ENCODE results near the gene STXBP4.

STXBP4 gene

DNA sequence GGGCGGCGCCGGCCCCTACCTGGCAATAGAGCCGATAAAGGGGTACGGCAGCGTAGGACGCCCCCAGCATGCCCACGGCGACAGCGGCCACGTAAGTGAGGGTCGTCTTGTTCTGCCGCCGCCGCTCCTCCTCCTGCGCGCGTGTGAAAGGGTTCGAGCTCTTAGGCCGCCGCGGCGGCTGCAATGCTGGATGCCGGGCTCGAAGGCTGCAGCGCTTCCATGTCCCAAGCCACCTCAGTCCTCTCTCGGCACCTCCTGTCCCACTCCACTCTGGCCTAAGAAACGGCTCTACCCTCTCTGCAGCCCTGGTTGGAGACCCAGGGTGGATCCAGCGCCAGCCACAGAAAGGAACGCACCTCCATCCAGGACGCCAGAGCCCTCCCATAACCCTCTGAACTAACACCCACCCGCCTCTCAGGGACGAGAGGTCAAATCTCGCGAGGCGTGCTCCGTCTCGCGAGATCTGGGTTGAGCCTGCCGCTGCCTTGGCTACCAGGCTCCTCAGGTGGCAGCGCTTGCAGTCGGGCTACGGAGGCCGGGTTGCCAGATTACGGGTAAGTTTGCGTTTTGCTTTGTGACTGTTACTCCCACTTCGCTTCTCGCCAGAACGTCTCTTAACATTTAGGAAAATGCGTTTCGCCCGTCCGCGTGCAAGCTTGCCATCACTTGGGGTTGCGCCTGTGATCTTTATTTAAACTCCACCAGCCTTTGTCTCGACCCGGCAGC lies at the start of gene STXBP4, which contains the start of gene COX11:
Gene STXBP4 (plus strand): TSS at position 504 of the 726 bp plus-strand sequence. CDS start 17,455 bp downstream, outside the sequence.
Gene COX11 (minus strand): TSS at position 393 of the 726 bp plus-strand sequence. CDS start 8 bp downstream, at position 385.
- peak; percentile 97 for DNase-seq

DNA sequence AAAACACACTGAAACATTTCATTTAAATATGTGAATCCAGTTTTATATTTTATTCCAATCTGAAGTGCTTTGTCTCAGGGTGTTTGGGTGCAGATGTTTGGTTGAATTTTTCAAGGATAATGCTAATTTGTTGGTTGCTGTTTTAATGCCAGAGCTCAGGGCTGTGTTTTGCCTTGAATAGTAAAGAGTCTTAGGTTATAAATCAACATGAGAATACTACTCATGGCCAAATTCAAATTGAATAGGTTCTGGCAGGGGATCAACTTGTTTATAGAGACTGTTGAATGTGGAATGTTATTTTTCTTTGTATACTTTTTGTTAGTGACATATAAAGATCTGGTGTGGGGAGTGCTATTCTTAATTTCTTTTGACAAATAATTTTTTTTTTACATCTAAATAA lies 49.1 kb upstream of the STXBP4 start:
- DNase-seq, result no peak

DNA sequence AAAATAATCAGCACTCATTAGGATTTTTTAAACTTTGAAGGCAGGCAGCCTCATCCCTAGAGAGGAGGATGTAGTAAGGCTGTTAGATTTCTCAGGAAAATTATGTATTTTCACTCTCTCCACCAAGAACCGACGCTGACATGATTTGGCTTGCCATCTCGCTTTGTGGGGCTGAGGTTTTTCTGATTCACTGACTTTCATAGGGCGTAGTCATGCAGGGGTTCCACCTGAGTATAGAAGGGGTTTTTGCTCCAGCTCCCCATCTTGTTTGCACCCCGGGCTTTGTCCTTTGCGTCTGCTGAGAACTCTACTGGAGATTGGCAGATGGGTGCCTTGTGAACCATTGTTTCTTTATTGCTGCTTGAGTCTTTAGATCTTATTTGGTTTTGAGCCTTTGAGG lies 47.7 kb upstream of the STXBP4 start:
- DNase-seq, result no peak

DNA sequence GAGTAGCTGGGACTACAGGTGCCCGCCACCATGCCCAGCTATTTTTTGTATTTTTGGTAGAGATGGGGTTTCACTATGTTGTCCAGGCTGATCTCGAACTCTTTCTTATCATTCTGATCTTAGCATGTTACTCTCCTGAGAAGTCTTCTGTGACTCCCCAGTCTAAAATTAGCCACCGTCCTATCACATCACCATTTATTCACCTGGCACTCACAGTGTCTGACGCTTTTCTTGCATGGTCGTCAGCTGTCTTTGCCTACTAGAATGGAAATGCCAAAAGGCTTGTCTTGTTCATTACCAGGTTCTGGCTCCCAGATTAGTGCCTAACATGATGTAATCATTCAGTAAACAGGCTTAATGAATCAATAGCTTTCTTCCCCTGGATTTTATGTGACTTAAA lies 44.2 kb upstream of the STXBP4 start:
- no peak for DNase-seq

DNA sequence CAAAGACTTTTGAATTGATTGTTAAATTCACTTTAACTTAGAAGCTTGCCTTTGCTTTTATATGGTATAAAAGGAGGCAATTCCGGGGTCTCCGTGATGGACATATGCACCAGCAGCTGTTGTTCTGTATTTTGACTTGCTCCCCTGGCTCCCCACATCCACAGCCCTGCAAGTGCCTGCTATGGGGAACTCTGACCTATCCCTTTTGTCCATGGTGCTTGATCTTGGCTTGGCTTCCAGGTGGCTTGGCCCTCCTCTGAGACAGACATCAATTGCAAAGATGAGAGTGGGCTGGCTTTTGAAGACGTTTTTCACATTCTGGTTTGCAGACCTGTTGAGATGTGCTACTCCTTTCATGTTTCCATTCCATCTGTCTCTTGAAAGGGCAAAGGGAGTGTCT lies 41.0 kb upstream of the STXBP4 start:
- DNase-seq, result no peak

GRCh38 chr17:54932711-54933110 lies 35.9 kb upstream of the STXBP4 start:
- DNase-seq, result no peak

- DNase-seq, result no peak
Observed at GRCh38 chr17:54933921-54934320, 34.6 kb upstream of the STXBP4 start.

DNA sequence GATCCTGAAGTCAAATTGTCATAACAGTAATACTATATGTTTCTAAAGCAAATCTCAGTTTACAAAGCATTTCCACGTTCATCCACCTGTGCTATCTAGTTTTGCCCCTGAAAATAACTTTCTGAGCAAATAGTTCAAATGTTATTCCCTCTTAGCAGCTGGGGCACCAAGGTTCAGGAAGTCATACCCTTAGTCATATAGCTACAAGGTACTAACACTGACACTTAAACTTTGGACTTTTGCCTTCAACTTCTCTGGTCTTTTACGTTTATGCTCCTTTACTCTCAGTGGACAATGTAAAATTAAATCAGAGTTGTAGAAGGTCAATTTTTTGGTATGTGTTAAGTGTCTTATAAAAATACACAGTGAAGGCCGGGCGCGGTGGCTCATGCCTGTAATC lies 33.1 kb upstream of the STXBP4 start:
- no peak for DNase-seq

- no peak for DNase-seq
Observed at GRCh38 chr17:54937018-54937417, 31.5 kb upstream of the STXBP4 start.

GRCh38 chr17:54937426-54937825 lies 31.1 kb upstream of the STXBP4 start:
- DNase-seq, result no peak

DNA sequence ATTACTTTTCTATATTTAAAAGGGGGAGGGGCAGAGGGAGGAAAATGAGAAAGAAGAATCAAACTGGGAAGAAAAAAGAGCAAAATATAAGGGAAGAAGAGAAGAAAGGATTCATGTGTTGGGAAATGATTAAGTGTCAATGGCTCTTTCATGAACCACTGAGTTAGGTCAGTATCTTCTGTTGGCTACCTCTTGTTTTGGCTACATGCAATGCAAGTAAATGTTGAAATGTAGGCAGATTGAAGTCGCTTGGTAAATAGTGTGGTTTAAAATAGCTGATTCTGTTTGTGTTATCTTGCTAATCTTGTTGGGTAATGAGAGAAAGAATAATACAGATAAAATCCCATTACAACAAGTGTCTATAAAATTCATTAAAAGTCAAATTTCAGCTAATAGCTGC lies 27.3 kb upstream of the STXBP4 start:
- DNase-seq, result no peak

- no peak for DNase-seq
Observed at GRCh38 chr17:54944796-54945195, 23.8 kb upstream of the STXBP4 start.

GRCh38 chr17:54945231-54945630 lies 23.3 kb upstream of the STXBP4 start:
- DNase-seq, result no peak

DNA sequence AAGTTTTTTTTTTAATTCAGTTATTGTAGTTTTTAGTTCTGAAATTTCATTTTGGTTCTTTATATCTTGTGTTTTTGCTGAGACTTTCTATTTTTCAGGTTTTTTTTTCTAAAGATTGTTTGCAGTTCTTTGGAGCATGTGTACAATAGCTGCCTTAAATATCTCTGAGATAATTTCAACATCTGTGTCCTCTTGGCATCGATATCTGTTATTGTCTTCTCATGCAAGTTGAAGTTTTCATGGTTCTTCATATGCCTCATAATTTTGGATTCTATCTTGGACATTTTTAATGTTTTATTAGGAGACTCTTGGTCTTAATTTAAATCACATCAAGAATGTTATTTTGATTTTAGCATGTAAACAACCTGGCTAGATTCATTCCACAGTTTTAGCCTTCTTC lies 22.9 kb upstream of the STXBP4 start:
- DNase-seq, result no peak

GRCh38 chr17:54947396-54947795 lies 21.2 kb upstream of the STXBP4 start:
- no peak for DNase-seq

- DNase-seq, result no peak
Observed at GRCh38 chr17:54948380-54948779, 20.2 kb upstream of the STXBP4 start.

DNA sequence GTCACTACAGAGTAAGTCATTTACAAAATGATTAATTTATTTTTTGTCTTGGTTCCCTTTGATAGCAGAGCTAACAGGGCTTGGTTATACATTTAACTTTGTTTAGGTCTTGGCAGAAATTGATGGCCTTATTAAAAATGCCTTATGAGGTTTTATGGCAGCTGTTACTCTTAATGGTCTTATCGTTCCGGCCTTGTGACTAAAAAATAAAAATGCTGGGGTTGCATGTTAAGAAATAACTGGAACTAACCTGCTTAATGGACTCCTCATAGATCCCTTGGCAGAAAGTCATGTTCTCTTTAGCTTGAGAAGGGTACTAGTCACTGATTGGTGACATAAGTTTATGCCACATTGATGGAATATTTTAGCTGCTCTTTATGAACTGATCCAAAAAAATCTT lies 18.4 kb upstream of the STXBP4 start:
- no peak for DNase-seq

- DNase-seq, result no peak
Observed at GRCh38 chr17:54951286-54951685, 17.3 kb upstream of the STXBP4 start.

- no peak for DNase-seq
Observed at GRCh38 chr17:54956791-54957190, 11.8 kb upstream of the STXBP4 start.

GRCh38 chr17:54967621-54968261 lies 824 bp upstream of the STXBP4 start:
- DNase-seq, result no peak

GRCh38 chr17:54968988-54969332 lies 395 bp downstream of the STXBP4 start:
- no peak for DNase-seq

DNA sequence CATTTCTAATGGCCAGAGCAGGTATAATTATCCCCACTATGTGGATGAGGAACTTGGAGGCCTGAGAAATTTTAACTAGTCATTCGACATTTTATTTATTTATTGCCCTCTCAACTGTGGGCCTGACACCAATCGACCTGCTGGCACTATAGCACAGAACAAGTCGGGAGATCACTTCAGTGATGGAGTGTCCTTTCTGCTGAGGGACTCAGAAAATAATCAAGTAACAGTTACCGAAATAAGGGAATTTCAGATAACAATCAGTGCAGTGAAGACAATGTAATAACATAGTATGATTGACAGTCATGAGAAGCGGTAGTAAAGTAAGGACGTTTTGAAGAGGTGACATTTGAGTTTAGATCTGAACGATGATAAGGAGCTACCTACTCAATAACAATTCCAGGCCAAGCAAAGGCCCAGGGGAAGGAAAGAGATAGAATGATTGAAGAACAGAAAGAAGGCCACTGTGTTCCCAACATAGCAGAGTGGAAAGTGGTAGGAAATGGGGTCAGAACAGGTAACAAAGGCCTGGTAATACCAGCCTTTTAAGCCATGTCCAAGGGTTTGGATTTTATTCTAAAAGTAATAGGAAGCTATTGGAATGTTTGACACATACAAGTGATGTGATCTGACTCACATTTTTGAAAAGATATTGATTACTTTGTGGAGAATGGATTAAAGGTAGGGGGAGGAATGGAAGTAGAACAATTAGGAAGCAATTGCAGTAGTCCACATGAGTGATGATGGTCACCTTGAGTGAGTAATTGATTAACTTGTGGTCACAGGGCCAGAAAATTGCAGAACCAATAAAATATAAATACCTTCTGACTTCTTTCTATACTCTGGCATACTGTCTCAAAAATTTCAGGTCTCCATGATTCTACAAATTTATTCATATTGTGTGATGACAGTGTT lies 1.4 kb downstream of the STXBP4 start:
- DNase-seq, result no peak

GRCh38 chr17:54971147-54971546 lies 2.6 kb downstream of the STXBP4 start:
- no peak for DNase-seq

- DNase-seq, result no peak
Observed at GRCh38 chr17:54971901-54972300, 3.3 kb downstream of the STXBP4 start.
